SK-N-MC (cell line): ENCODE results near the gene RCAN1.

Source experiments
- DNase-seq: peaks from one replicate; pipeline ENCODE4 v3.0.0-alpha.2; 2011; ENCODE audit warnings: low read depth, low spot score
- H3K27ac ChIP-seq: fragments of 200-600 bp; sonication (generic); 2 replicates; pipeline ENCODE4 v1.5.1; 2016; ENCODE audit warnings: mixed run types
- H3K36me3 ChIP-seq: fragments of 200-600 bp; sonication (generic); 2 replicates; pipeline ENCODE4 v1.6.1; 2017; ENCODE audit warnings: antibody characterized with exemption, low read length, mixed read lengths; ENCODE audit not compliant: insufficient read depth
- H3K4me3 ChIP-seq: fragments of 200-600 bp; sonication (generic); 2 replicates; pipeline ENCODE4 v1.5.1; 2016
- H3K9ac ChIP-seq: fragments of 200-600 bp; sonication (generic); 2 replicates; pipeline ENCODE4 v1.8.0; 2017; ENCODE audit warnings: mixed run types, mixed read lengths; ENCODE audit not compliant: insufficient read length
- H3K9me3 ChIP-seq: fragments of 200-600 bp; sonication (generic); 2 replicates; pipeline ENCODE4 v1.6.1; 2017; ENCODE audit warnings: low read depth, mild to moderate bottlenecking, antibody characterized with exemption, low read length, moderate library complexity, mixed read lengths
- EZH2 ChIP-seq: fragments of 200-600 bp; sonication (generic); IDR thresholded peaks from one replicate; pipeline ENCODE4 v1.6.1; 2017; ENCODE audit warnings: antibody characterized with exemption
- FOXP2 ChIP-seq: optimal IDR thresholded peaks from 2 replicates; pipeline ENCODE3; 2011; ENCODE audit warnings: mild to moderate bottlenecking, moderate library complexity; ENCODE audit not compliant: insufficient read depth; ENCODE audit errors: extremely low read length, control extremely low read depth
- POLR2AphosphoS5 ChIP-seq: IDR thresholded peaks from 2 replicates; pipeline ENCODE4 v1.6.1; 2012; ENCODE audit warnings: mild to moderate bottlenecking, low read depth, low read length, borderline replicate concordance

RCAN1 gene

DNA sequence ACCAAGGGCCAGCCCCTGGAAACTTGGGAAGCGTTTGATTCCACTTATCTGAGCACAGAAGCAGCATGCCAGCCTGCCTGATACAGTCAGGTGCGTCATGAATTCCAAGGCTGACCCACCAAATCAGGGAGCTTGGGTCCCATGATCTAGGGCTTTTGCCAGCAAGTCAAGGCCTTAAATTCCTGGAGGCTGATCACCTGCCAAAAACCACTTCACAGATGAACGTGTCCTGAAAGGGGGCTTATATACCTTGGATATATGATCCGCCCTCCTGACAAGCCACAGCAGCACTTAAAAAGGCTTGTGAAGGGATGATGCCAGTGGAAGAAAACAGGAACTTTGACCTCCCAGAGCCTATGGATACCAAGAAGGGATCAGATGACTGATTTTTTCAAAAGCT is 29.9 kb upstream of the RCAN1 start:
- H3K9me3 ChIP-seq = no peaks in the 10 kb centered on the region
- H3K4me3 ChIP-seq = no peak overlapping the region
- no peak overlapping the region for H3K9ac ChIP-seq
- TF ChIP-seq EZH2 = no peak
- no peak for TF ChIP-seq POLR2AphosphoS5
- TF ChIP-seq FOXP2 = no peak
- no peaks in the 10 kb centered on the region for H3K36me3 ChIP-seq
- DNase-seq = no peak
- no peak overlapping the region for H3K27ac ChIP-seq

GRCh38 chr21:34642211-34643075 is 27.5 kb upstream of the RCAN1 start:
- no peak for DNase-seq
- TF ChIP-seq POLR2AphosphoS5 = no peak
- no peak for TF ChIP-seq EZH2
- no peak overlapping the region for H3K27ac ChIP-seq

DNA sequence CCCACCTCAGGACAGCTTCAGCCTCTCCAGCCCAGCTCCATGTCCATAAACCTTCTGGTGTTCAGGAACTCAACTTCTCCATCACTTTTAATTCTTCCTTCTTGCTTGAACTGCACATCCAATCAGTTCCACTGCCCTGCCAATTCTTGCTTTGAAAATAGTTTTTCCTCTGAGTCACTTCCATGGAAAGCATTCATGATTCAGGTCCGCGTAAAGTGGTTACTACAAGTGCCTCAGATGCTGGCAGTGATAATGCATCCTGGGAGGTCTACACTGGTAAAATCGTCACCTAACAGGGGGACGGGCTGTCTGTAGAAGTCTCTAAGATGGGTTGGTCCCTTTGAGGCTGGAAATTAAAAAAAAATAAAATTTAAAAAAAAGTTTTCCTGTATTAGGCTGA is 25.9 kb upstream of the RCAN1 start:
- Histone ChIP-seq H3K27ac (no peak overlapping the region), H3K9me3 (no peaks in the 10 kb centered on the region), H3K4me3 (no peak overlapping the region), H3K9ac (no peak overlapping the region), H3K36me3 (no peaks in the 10 kb centered on the region)
- TF ChIP-seq EZH2 (no peak), FOXP2 (no peak), POLR2AphosphoS5 (no peak)
- no peak for DNase-seq

More at GRCh38 chr21:34642211-34643075, 27.5 kb upstream of the RCAN1 start:
- Histone ChIP-seq H3K9ac (no peak overlapping the region), H3K36me3 (no peaks in the 10 kb centered on the region), H3K4me3 (no peak overlapping the region), H3K9me3 (no peaks in the 10 kb centered on the region)

- TF ChIP-seq EZH2 (no peak), POLR2AphosphoS5 (no peak), FOXP2 (no peak)
- no peaks in the 10 kb centered on the region for H3K9me3 ChIP-seq
- H3K4me3 ChIP-seq = no peak overlapping the region
- no peak for DNase-seq
- H3K36me3 ChIP-seq = no peaks in the 10 kb centered on the region
- no peak overlapping the region for H3K9ac ChIP-seq
- H3K27ac ChIP-seq = no peak overlapping the region
Measured at GRCh38 chr21:34639882-34640788, 25.2 kb upstream of the RCAN1 start.

GRCh38 chr21:34639250-34639649 is 24.3 kb upstream of the RCAN1 start:
- no peak for DNase-seq
- H3K9me3 ChIP-seq = no peaks in the 10 kb centered on the region
- no peak overlapping the region for H3K4me3 ChIP-seq
- no peaks in the 10 kb centered on the region for H3K36me3 ChIP-seq
- no peak for TF ChIP-seq FOXP2
- TF ChIP-seq POLR2AphosphoS5 = no peak
- TF ChIP-seq EZH2 = no peak
- no peak overlapping the region for H3K9ac ChIP-seq
- H3K27ac ChIP-seq = no peak overlapping the region

DNA sequence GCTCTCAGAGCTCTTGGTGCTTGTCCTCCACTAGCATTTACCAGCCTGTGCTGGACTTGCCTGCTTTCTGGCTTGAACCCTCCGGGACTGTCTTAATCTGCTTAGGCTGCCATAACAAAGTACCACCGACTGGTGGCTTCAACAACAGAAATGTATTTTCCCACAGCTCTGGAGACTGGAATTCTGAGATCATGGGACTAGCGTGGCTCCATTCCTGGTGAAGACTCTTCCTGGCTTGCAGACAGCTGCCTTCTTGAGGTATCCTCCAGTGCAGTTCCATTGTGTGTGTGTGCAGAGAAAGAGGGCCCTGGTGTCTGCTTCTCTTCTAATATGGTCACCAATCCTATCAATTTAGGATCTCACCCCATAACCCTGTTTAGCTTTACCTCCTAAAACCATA is 22.0 kb upstream of the RCAN1 start:
- H3K36me3 ChIP-seq = no peaks in the 10 kb centered on the region
- no peaks in the 10 kb centered on the region for H3K9me3 ChIP-seq
- no peak overlapping the region for H3K27ac ChIP-seq
- no peak for TF ChIP-seq EZH2
- no peak for TF ChIP-seq FOXP2
- no peak for TF ChIP-seq POLR2AphosphoS5
- DNase-seq = no peak
- H3K4me3 ChIP-seq = no peak overlapping the region
- no peak overlapping the region for H3K9ac ChIP-seq

DNA sequence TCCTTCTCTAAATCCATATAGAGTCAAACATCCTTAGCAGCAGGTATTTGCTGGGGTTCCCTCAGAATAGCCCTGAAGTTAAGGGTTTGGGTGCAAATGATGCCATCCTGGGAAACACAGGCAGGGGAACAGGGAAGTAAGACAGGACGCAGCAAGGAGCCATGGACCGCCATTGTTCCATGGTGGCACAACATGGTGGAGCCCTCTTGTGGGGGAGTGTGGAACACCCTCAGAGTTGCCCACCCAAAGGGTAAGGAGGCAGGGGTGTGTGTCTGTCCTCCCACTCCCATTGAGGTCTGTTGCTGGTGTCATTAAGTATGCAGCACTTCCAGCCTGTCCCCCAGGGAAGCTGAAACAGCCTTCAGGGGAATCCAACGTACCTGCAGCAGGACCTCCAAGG is 20.4 kb upstream of the RCAN1 start:
- Histone ChIP-seq H3K4me3 (no peak overlapping the region), H3K36me3 (no peaks in the 10 kb centered on the region), H3K9ac (no peak overlapping the region), H3K9me3 (no peaks in the 10 kb centered on the region), H3K27ac (no peak overlapping the region)
- no peak for DNase-seq
- TF ChIP-seq POLR2AphosphoS5 (no peak), EZH2 (no peak), FOXP2 (no peak)

DNA sequence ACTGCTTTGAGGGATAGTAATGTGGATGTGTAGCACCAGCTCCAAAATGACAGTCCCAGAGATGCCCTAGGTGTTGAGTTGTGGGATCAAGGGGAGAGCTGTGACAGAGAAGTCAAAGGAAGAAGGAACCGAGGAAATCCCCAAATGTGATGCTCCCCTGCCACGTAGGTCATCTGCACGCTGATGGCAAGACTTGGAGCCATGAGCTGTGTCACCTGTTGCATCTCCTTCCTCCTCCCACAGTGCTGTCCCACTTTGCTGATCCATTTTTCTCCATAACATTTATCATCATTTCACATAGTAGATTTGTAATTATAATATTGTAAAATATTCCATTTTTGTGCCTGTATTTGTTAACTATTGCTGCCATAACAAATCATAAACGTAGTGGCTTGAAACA is 17.6 kb upstream of the RCAN1 start:
- no peak overlapping the region for H3K9ac ChIP-seq
- DNase-seq = no peak
- no peak for TF ChIP-seq FOXP2
- TF ChIP-seq EZH2 = no peak
- TF ChIP-seq POLR2AphosphoS5 = no peak
- no peak overlapping the region for H3K4me3 ChIP-seq
- no peaks in the 10 kb centered on the region for H3K9me3 ChIP-seq
- no peaks in the 10 kb centered on the region for H3K36me3 ChIP-seq
- H3K27ac ChIP-seq = no peak overlapping the region
